IMR-90 (cell line): ENCODE data around the gene HLX. TPM values are rescaled to one million over a fixed set of nuclear protein-coding genes. Genes with fewer than 3 reads are reported as not detected.

ENCODE experiments used
- ATAC-seq: fragments of 200-7000 bp; cut with Tn5 transposase; 2 replicates; pipeline ENCODE4 v1.9.1; 2020; ENCODE audit warnings: low read depth, mild to moderate bottlenecking, moderate library complexity
- BruUV-seq: library from RNA; stranded (reverse); fragments of 400-500 nt; replicated peaks from 2 replicates; lab custom pipeline; 2021; lab: Mats Ljungman, UMichigan
- CTCF ChIA-PET: fragments of 300-600 bp; formaldehyde crosslinking; extraction: SDS; loops from one replicate; lab custom pipeline; 2021; ENCODE audit warnings: antibody characterized with exemption; lab: Yijun Ruan, JAX
- POLR2A ChIA-PET: fragments of 300-600 bp; sonication (Branson Sonifier 250); formaldehyde crosslinking; loops from one replicate; lab custom pipeline; 2022; ENCODE audit warnings: antibody characterized with exemption; ENCODE audit not compliant: unreplicated experiment; lab: Charles Lee
- DNase-seq: peaks from one replicate; pipeline ENCODE4 v3.0.0; 2013
- H2AFZ ChIP-seq: replicated peaks from 2 replicates; pipeline ENCODE3; 2013; ENCODE audit warnings: low read length, mild to moderate bottlenecking; ENCODE audit not compliant: poor library complexity
- H2AK5ac ChIP-seq: 2 replicates; pipeline ENCODE4 v1.6.1; 2013; ENCODE audit warnings: low read depth, low read length, inconsistent platforms
- H2AK9ac ChIP-seq: replicated peaks from 2 replicates; pipeline ENCODE3; 2013; ENCODE audit warnings: mild to moderate bottlenecking, low read depth, low read length, moderate library complexity; ENCODE audit not compliant: poor library complexity
- H2BK120ac ChIP-seq: 2 replicates; pipeline ENCODE4 v1.6.1; 2013; ENCODE audit warnings: low read depth, low read length, inconsistent platforms
- H2BK15ac ChIP-seq: 3 replicates; pipeline ENCODE4 v1.6.1; 2013; ENCODE audit warnings: low read depth, low read length, inconsistent platforms
- H2BK20ac ChIP-seq: 2 replicates; pipeline ENCODE4 v1.6.1; 2013; ENCODE audit warnings: low read depth, mild to moderate bottlenecking, inconsistent platforms, low read length, moderate library complexity
- H2BK5ac ChIP-seq: 2 replicates; pipeline ENCODE4 v1.6.1; 2013; ENCODE audit warnings: mild to moderate bottlenecking, low read depth, low read length, inconsistent platforms; ENCODE audit not compliant: poor library complexity, severe bottlenecking
- H3K14ac ChIP-seq: replicated peaks from 2 replicates; pipeline ENCODE4 v1.6.1; 2013; ENCODE audit warnings: low read depth, low read length, inconsistent platforms
- H3K18ac ChIP-seq: 2 replicates; pipeline ENCODE4 v1.6.1; 2013; ENCODE audit warnings: low read depth, low read length, control low read depth
- H3K23ac ChIP-seq: 2 replicates; pipeline ENCODE4 v1.6.1; 2013; ENCODE audit warnings: low read depth, low read length, inconsistent platforms
- H3K27ac ChIP-seq: 2 replicates; pipeline ENCODE4 v1.5.1; 2013; ENCODE audit warnings: mild to moderate bottlenecking, control low read depth, low read length; ENCODE audit not compliant: insufficient read depth
- H3K27me3 ChIP-seq: 2 replicates; pipeline ENCODE4 v1.6.1; 2013; ENCODE audit warnings: low read length; ENCODE audit not compliant: control insufficient read depth, insufficient read depth
- H3K36me3 ChIP-seq: 2 replicates; pipeline ENCODE4 v1.6.1; 2013; ENCODE audit warnings: low read length, mixed read lengths; ENCODE audit not compliant: control insufficient read depth, insufficient read depth
- H3K4ac ChIP-seq: 2 replicates; pipeline ENCODE4 v1.6.1; 2013; ENCODE audit warnings: low read depth, low read length, inconsistent platforms
- H3K4me1 ChIP-seq: 2 replicates; pipeline ENCODE4 v1.6.1; 2013; ENCODE audit warnings: low read length, mixed read lengths; ENCODE audit not compliant: control insufficient read depth, insufficient read depth
- H3K4me2 ChIP-seq: 2 replicates; pipeline ENCODE4 v1.6.1; 2013; ENCODE audit warnings: low read depth, mild to moderate bottlenecking, control low read depth, low read length, moderate library complexity
- H3K4me3 ChIP-seq: 2 replicates; pipeline ENCODE4 v1.5.1; 2013; ENCODE audit warnings: low read depth, mild to moderate bottlenecking, control low read depth, low read length, moderate library complexity; ENCODE audit not compliant: insufficient read depth
- H3K56ac ChIP-seq: 2 replicates; pipeline ENCODE4 v1.6.1; 2013; ENCODE audit warnings: low read length, inconsistent platforms; ENCODE audit not compliant: insufficient read depth; ENCODE audit errors: extremely low read depth
- H3K79me1 ChIP-seq, 2 experiments: 2 replicates each; pipeline ENCODE4 v1.6.1; 2013; ENCODE audit warnings: low read length in 2 of 2, inconsistent platforms in 1 of 2, low read depth in 1 of 2
- H3K9ac ChIP-seq: 2 replicates; pipeline ENCODE4 v1.6.1; 2013; ENCODE audit warnings: low read depth, low read length, control low read depth
- H3K9me1 ChIP-seq: 2 replicates; pipeline ENCODE4 v1.6.1; 2013; ENCODE audit warnings: low read length, inconsistent platforms; ENCODE audit not compliant: insufficient read depth
- H3K9me3 ChIP-seq: 2 replicates; pipeline ENCODE4 v1.6.1; 2013; ENCODE audit warnings: low read length; ENCODE audit not compliant: control insufficient read depth, insufficient read depth
- H4K20me1 ChIP-seq: 2 replicates; pipeline ENCODE4 v1.6.1; 2013; ENCODE audit warnings: low read length, inconsistent platforms; ENCODE audit not compliant: insufficient read depth
- H4K5ac ChIP-seq: 2 replicates; pipeline ENCODE4 v1.6.1; 2013; ENCODE audit warnings: mild to moderate bottlenecking, low read depth, low read length, control low read depth
- H4K8ac ChIP-seq, 2 experiments: 2 replicates each; pipeline ENCODE4 v1.6.1; 2013; ENCODE audit warnings: low read depth in 2 of 2, low read length in 2 of 2, control low read depth in 1 of 2, inconsistent platforms in 1 of 2
- H4K91ac ChIP-seq: 2 replicates; pipeline ENCODE4 v1.6.1; 2013; ENCODE audit warnings: low read depth, low read length, inconsistent platforms; ENCODE audit not compliant: insufficient read depth
- CEBPB ChIP-seq: IDR thresholded peaks from 2 replicates; pipeline ENCODE4 v1.6.1; 2012; ENCODE audit warnings: low read depth, low read length, improper control_type of control experiment
- SMC3 ChIP-seq: fragments of 150-350 bp; IDR thresholded peaks from 2 replicates; pipeline ENCODE4 v1.6.1; 2016; ENCODE audit warnings: low read depth, mild to moderate bottlenecking, antibody characterized with exemption, low read length, moderate library complexity
- USF2 ChIP-seq: fragments of 150-350 bp; IDR thresholded peaks from 2 replicates; pipeline ENCODE4 v1.6.1; 2017; ENCODE audit warnings: mild to moderate bottlenecking, antibody characterized with exemption, low read length, low read depth
- WGBS, 2 experiments: methylation state at CpG; one replicate each; pipeline versions ENCODE4 v1.1.5 to v1.1.7; 2013; ENCODE audit warnings: missing lambda C conversion rate in 2 of 2; ENCODE audit not compliant: insufficient read length in 1 of 2; ENCODE audit errors: extremely low coverage in 2 of 2; 5-methylcytosine and 5-hydroxymethylcytosine counted together
- dilution Hi-C: fragments of 300-500 bp; cut with HindIII; formaldehyde crosslinking; loops from one replicate; pipeline ENCODE4 v1.14.3; 2018; ENCODE audit warnings: low sequenced_read_pairs; ENCODE audit not compliant: unreplicated experiment
- in situ Hi-C: fragments of 300-500 bp; cut with MboI; formaldehyde crosslinking; loops from 3 replicates; pipeline ENCODE4 v1.14.3; 2019; ENCODE audit warnings: low sequenced_read_pairs, inconsistent platforms, mixed read lengths
- intact Hi-C: fragments of 100-400 bp; cut with micrococcal nuclease; formaldehyde crosslinking; loops from 2 replicates; pipeline ENCODE4 v1.10.0; 2022
- polyA plus RNA-seq, 3 experiments: library from polyadenylated mRNA; depleted of rRNA; stranded (reverse); fragments of >200 nt; gene quantifications; 2 replicates each; pipeline ENCODE4 v1.2.3, GENCODE V29; 2012; ENCODE audit warnings: low replicate concordance in 1 of 3
- total RNA-seq: library from RNA; depleted of rRNA; stranded (reverse); fragments of >200 nt; gene quantifications from 2 replicates; pipeline ENCODE4 v1.2.3, GENCODE V29; 2012

Gene HLX
- total and polyA plus RNA-seq, 2 of the 4 experiments (the other 2 are of a cell fraction) = 4.3 to 6.1 TPM

- no peaks in the 10 kb centered on the region for H4K20me1 ChIP-seq
- H2AFZ ChIP-seq = no peak overlapping the region
- DNase-seq (no peak), ATAC-seq (no peak)
- no peaks in the 10 kb centered on the region for H3K79me1 ChIP-seq
- no peaks in the 10 kb centered on the region for H3K9me1 ChIP-seq
- no peak overlapping the region for H3K56ac ChIP-seq
- H2BK15ac ChIP-seq = no peak overlapping the region
- H3K4me3 ChIP-seq = no peak overlapping the region
- no peak overlapping the region for H2AK9ac ChIP-seq
- H4K5ac ChIP-seq = no peak overlapping the region
- no peak for TF ChIP-seq SMC3
- TF ChIP-seq USF2 = no peak
- TF ChIP-seq CEBPB = no peak
- no peak overlapping the region for H3K4me2 ChIP-seq
- H3K4me1 ChIP-seq = no peaks in the 10 kb centered on the region
- no peak overlapping the region for H2AK5ac ChIP-seq
- no peak overlapping the region for H3K27ac ChIP-seq
- 65% methylated on average over 9 of the region's 35 CpGs; no CpG with 5 or more reads in 1 of the 2 experiments for WGBS, 2 experiments
- no peak overlapping the region for H3K9ac ChIP-seq
- no peak overlapping the region for H4K91ac ChIP-seq
- H2BK5ac ChIP-seq = no peak overlapping the region
- BruUV-seq = no TSS peak
- intact Hi-C loops (no loop called here), dilution Hi-C loops (no loop called here), in situ Hi-C loops (no loop called here)
- peaks cover 22% of the 10 kb centered on the region for H3K9me3 ChIP-seq
- no peak overlapping the region for H2BK20ac ChIP-seq
- no peak overlapping the region for H2BK120ac ChIP-seq
- ChIA-PET CTCF (no interaction called here), POLR2A (no interaction called here)
- no peak overlapping the region for H3K14ac ChIP-seq
- H3K23ac ChIP-seq = no peak overlapping the region
- no peak overlapping the region for H4K8ac ChIP-seq
- H3K36me3 ChIP-seq = no peaks in the 10 kb centered on the region
- H3K4ac ChIP-seq = no peak overlapping the region
- H3K18ac ChIP-seq = no peak overlapping the region
- H3K27me3 ChIP-seq = peaks cover 27% of the 10 kb centered on the region
Observed at GRCh38 chr1:220895412-220895946, 16.2 kb downstream of the HLX start.
